NCI-H748 treated with DMSO at 0.1 percent for 48 hours (cell line): ENCODE results near the gene FBXO31.

Source experiments
- DNase-seq: peaks from one replicate; lab custom pipeline; 2025; lab: John Stamatoyannopoulos, UW

The FBXO31 gene

GRCh38 chr16:87327798-87328495 is 55.6 kb downstream of the FBXO31 start:
- no peak for DNase-seq

- no peak for DNase-seq
These were observed 57.4 kb downstream of the FBXO31 start for GRCh38 chr16:87326151-87326571.

GRCh38 chr16:87325423-87325858 is 58.1 kb downstream of the FBXO31 start:
- DNase-seq, result no peak

- DNase-seq, result no peak
These were observed 58.9 kb downstream of the FBXO31 start for GRCh38 chr16:87324411-87325275.

GRCh38 chr16:87323727-87324410 is 59.7 kb downstream of the FBXO31 start:
- DNase-seq, result no peak

- DNase-seq, result no peak
These were observed 60.5 kb downstream of the FBXO31 start for GRCh38 chr16:87322833-87323726.

- DNase-seq, result no peak
These were observed 61.2 kb downstream of the FBXO31 start for GRCh38 chr16:87322360-87322759.

GRCh38 chr16:87321336-87322107 is 62.1 kb downstream of the FBXO31 start:
- no peak for DNase-seq

GRCh38 chr16:87320510-87321227 is 62.9 kb downstream of the FBXO31 start:
- DNase-seq, result no peak

GRCh38 chr16:87319997-87320491 is 63.5 kb downstream of the FBXO31 start:
- DNase-seq, result no peak

GRCh38 chr16:87319011-87319410 is 64.6 kb downstream of the FBXO31 start:
- no peak for DNase-seq

GRCh38 chr16:87317750-87318644 is 65.6 kb downstream of the FBXO31 start:
- no peak for DNase-seq

- peak; percentile 76 for DNase-seq
These were observed 66.4 kb downstream of the FBXO31 start, which contains the start of gene C16orf95 for GRCh38 chr16:87316923-87317749. C16orf95 (minus strand) TSS chr16:87317392; CDS start chr16:87317242, 150 bp downstream.

GRCh38 chr16:87316450-87316922 is 67.1 kb downstream of the FBXO31 start:
- DNase-seq, result no peak

GRCh38 chr16:87314990-87315420 is 68.6 kb downstream of the FBXO31 start:
- no peak for DNase-seq

GRCh38 chr16:87312008-87312407 is 71.6 kb downstream of the FBXO31 start:
- no peak for DNase-seq

GRCh38 chr16:87311387-87311786 is 72.2 kb downstream of the FBXO31 start:
- DNase-seq, result no peak

GRCh38 chr16:87310610-87311009 is 73.0 kb downstream of the FBXO31 start:
- DNase-seq, result no peak
